IMR-90 (cell line): ENCODE results near the gene PEX14. TPM values are rescaled to one million over a fixed set of nuclear protein-coding genes. Genes with fewer than 3 reads are reported as not detected.

Experiments
- ATAC-seq: fragments of 200-7000 bp; cut with Tn5 transposase; 2 replicates; pipeline ENCODE4 v1.9.1; 2020; ENCODE audit warnings: low read depth, mild to moderate bottlenecking, moderate library complexity
- BruUV-seq: library from RNA; stranded (reverse); fragments of 400-500 nt; replicated peaks from 2 replicates; lab custom pipeline; 2021; lab: Mats Ljungman, UMichigan
- CTCF ChIA-PET: fragments of 300-600 bp; formaldehyde crosslinking; extraction: SDS; loops from one replicate; lab custom pipeline; 2021; ENCODE audit warnings: antibody characterized with exemption; lab: Yijun Ruan, JAX
- POLR2A ChIA-PET: fragments of 300-600 bp; sonication (Branson Sonifier 250); formaldehyde crosslinking; loops from one replicate; lab custom pipeline; 2022; ENCODE audit warnings: antibody characterized with exemption; ENCODE audit not compliant: unreplicated experiment; lab: Charles Lee
- DNase-seq: peaks from one replicate; pipeline ENCODE4 v3.0.0; 2013
- H2AFZ ChIP-seq: replicated peaks from 2 replicates; pipeline ENCODE3; 2013; ENCODE audit warnings: low read length, mild to moderate bottlenecking; ENCODE audit not compliant: poor library complexity
- H2AK5ac ChIP-seq: 2 replicates; pipeline ENCODE4 v1.6.1; 2013; ENCODE audit warnings: low read depth, low read length, inconsistent platforms
- H2AK9ac ChIP-seq: replicated peaks from 2 replicates; pipeline ENCODE3; 2013; ENCODE audit warnings: mild to moderate bottlenecking, low read depth, low read length, moderate library complexity; ENCODE audit not compliant: poor library complexity
- H2BK120ac ChIP-seq: 2 replicates; pipeline ENCODE4 v1.6.1; 2013; ENCODE audit warnings: low read depth, low read length, inconsistent platforms
- H2BK15ac ChIP-seq: 3 replicates; pipeline ENCODE4 v1.6.1; 2013; ENCODE audit warnings: low read depth, low read length, inconsistent platforms
- H2BK20ac ChIP-seq: 2 replicates; pipeline ENCODE4 v1.6.1; 2013; ENCODE audit warnings: low read depth, mild to moderate bottlenecking, inconsistent platforms, low read length, moderate library complexity
- H2BK5ac ChIP-seq: 2 replicates; pipeline ENCODE4 v1.6.1; 2013; ENCODE audit warnings: mild to moderate bottlenecking, low read depth, low read length, inconsistent platforms; ENCODE audit not compliant: poor library complexity, severe bottlenecking
- H3K14ac ChIP-seq: replicated peaks from 2 replicates; pipeline ENCODE4 v1.6.1; 2013; ENCODE audit warnings: low read depth, low read length, inconsistent platforms
- H3K18ac ChIP-seq: 2 replicates; pipeline ENCODE4 v1.6.1; 2013; ENCODE audit warnings: low read depth, low read length, control low read depth
- H3K23ac ChIP-seq: 2 replicates; pipeline ENCODE4 v1.6.1; 2013; ENCODE audit warnings: low read depth, low read length, inconsistent platforms
- H3K27ac ChIP-seq: 2 replicates; pipeline ENCODE4 v1.5.1; 2013; ENCODE audit warnings: mild to moderate bottlenecking, control low read depth, low read length; ENCODE audit not compliant: insufficient read depth
- H3K27me3 ChIP-seq: 2 replicates; pipeline ENCODE4 v1.6.1; 2013; ENCODE audit warnings: low read length; ENCODE audit not compliant: control insufficient read depth, insufficient read depth
- H3K36me3 ChIP-seq: 2 replicates; pipeline ENCODE4 v1.6.1; 2013; ENCODE audit warnings: low read length, mixed read lengths; ENCODE audit not compliant: control insufficient read depth, insufficient read depth
- H3K4ac ChIP-seq: 2 replicates; pipeline ENCODE4 v1.6.1; 2013; ENCODE audit warnings: low read depth, low read length, inconsistent platforms
- H3K4me1 ChIP-seq: 2 replicates; pipeline ENCODE4 v1.6.1; 2013; ENCODE audit warnings: low read length, mixed read lengths; ENCODE audit not compliant: control insufficient read depth, insufficient read depth
- H3K4me2 ChIP-seq: 2 replicates; pipeline ENCODE4 v1.6.1; 2013; ENCODE audit warnings: low read depth, mild to moderate bottlenecking, control low read depth, low read length, moderate library complexity
- H3K4me3 ChIP-seq: 2 replicates; pipeline ENCODE4 v1.5.1; 2013; ENCODE audit warnings: low read depth, mild to moderate bottlenecking, control low read depth, low read length, moderate library complexity; ENCODE audit not compliant: insufficient read depth
- H3K56ac ChIP-seq: 2 replicates; pipeline ENCODE4 v1.6.1; 2013; ENCODE audit warnings: low read length, inconsistent platforms; ENCODE audit not compliant: insufficient read depth; ENCODE audit errors: extremely low read depth
- H3K79me1 ChIP-seq, 2 experiments: 2 replicates each; pipeline ENCODE4 v1.6.1; 2013; ENCODE audit warnings: low read length in 2 of 2, inconsistent platforms in 1 of 2, low read depth in 1 of 2
- H3K9ac ChIP-seq: 2 replicates; pipeline ENCODE4 v1.6.1; 2013; ENCODE audit warnings: low read depth, low read length, control low read depth
- H3K9me1 ChIP-seq: 2 replicates; pipeline ENCODE4 v1.6.1; 2013; ENCODE audit warnings: low read length, inconsistent platforms; ENCODE audit not compliant: insufficient read depth
- H3K9me3 ChIP-seq: 2 replicates; pipeline ENCODE4 v1.6.1; 2013; ENCODE audit warnings: low read length; ENCODE audit not compliant: control insufficient read depth, insufficient read depth
- H4K20me1 ChIP-seq: 2 replicates; pipeline ENCODE4 v1.6.1; 2013; ENCODE audit warnings: low read length, inconsistent platforms; ENCODE audit not compliant: insufficient read depth
- H4K5ac ChIP-seq: 2 replicates; pipeline ENCODE4 v1.6.1; 2013; ENCODE audit warnings: mild to moderate bottlenecking, low read depth, low read length, control low read depth
- H4K8ac ChIP-seq, 2 experiments: 2 replicates each; pipeline ENCODE4 v1.6.1; 2013; ENCODE audit warnings: low read depth in 2 of 2, low read length in 2 of 2, control low read depth in 1 of 2, inconsistent platforms in 1 of 2
- H4K91ac ChIP-seq: 2 replicates; pipeline ENCODE4 v1.6.1; 2013; ENCODE audit warnings: low read depth, low read length, inconsistent platforms; ENCODE audit not compliant: insufficient read depth
- BHLHE40 ChIP-seq: fragments of 150-350 bp; IDR thresholded peaks from 2 replicates; pipeline ENCODE4 v1.6.1; 2016; ENCODE audit warnings: mild to moderate bottlenecking, low read depth, low read length
- CEBPB ChIP-seq: IDR thresholded peaks from 2 replicates; pipeline ENCODE4 v1.6.1; 2012; ENCODE audit warnings: low read depth, low read length, improper control_type of control experiment
- CHD1 ChIP-seq: IDR thresholded peaks from 2 replicates; pipeline ENCODE4 v1.6.1; 2012; ENCODE audit warnings: low read depth, low read length, improper control_type of control experiment
- CTCF ChIP-seq: conservative IDR thresholded peaks from 2 replicates; pipeline ENCODE4 v1.5.1; 2012; ENCODE audit warnings: mild to moderate bottlenecking, low read depth, low read length, improper control_type of control experiment
- FOS ChIP-seq: fragments of 150-350 bp; IDR thresholded peaks from 2 replicates; pipeline ENCODE4 v1.6.1; 2016; ENCODE audit warnings: low read depth, low read length
- MAFK ChIP-seq: IDR thresholded peaks from 2 replicates; pipeline ENCODE4 v1.6.1; 2012; ENCODE audit warnings: low read depth, low read length, improper control_type of control experiment
- MAZ ChIP-seq: IDR thresholded peaks from 2 replicates; pipeline ENCODE4 v1.6.1; 2012; ENCODE audit warnings: low read depth, mild to moderate bottlenecking, low read length, improper control_type of control experiment, moderate library complexity, borderline replicate concordance
- MXI1 ChIP-seq: IDR thresholded peaks from 2 replicates; pipeline ENCODE4 v1.6.1; 2012; ENCODE audit warnings: low read depth, mild to moderate bottlenecking, low read length, moderate library complexity, borderline replicate concordance
- NFE2L2 ChIP-seq: fragments of 150-350 bp; IDR thresholded peaks from 2 replicates; pipeline ENCODE4 v1.6.1; 2016; ENCODE audit warnings: low read depth, mild to moderate bottlenecking, low read length
- POLR2A ChIP-seq: IDR thresholded peaks from 2 replicates; pipeline ENCODE4 v1.6.1; 2012; ENCODE audit warnings: mild to moderate bottlenecking, low read depth, low read length
- RAD21 ChIP-seq: IDR thresholded peaks from 2 replicates; pipeline ENCODE4 v1.6.1; 2012; ENCODE audit warnings: low read length, improper control_type of control experiment
- RCOR1 ChIP-seq: IDR thresholded peaks from 2 replicates; pipeline ENCODE4 v1.6.1; 2012; ENCODE audit warnings: mild to moderate bottlenecking, low read length, improper control_type of control experiment; ENCODE audit not compliant: insufficient replicate concordance
- RFX5 ChIP-seq: IDR thresholded peaks from 2 replicates; pipeline ENCODE4 v1.8.0; 2012; ENCODE audit warnings: low read depth, mild to moderate bottlenecking, low read length, moderate library complexity
- SMC3 ChIP-seq: fragments of 150-350 bp; IDR thresholded peaks from 2 replicates; pipeline ENCODE4 v1.6.1; 2016; ENCODE audit warnings: low read depth, mild to moderate bottlenecking, antibody characterized with exemption, low read length, moderate library complexity
- USF2 ChIP-seq: fragments of 150-350 bp; IDR thresholded peaks from 2 replicates; pipeline ENCODE4 v1.6.1; 2017; ENCODE audit warnings: mild to moderate bottlenecking, antibody characterized with exemption, low read length, low read depth
- WGBS, 2 experiments: methylation state at CpG; one replicate each; pipeline versions ENCODE4 v1.1.5 to v1.1.7; 2013; ENCODE audit warnings: missing lambda C conversion rate in 2 of 2; ENCODE audit not compliant: insufficient read length in 1 of 2; ENCODE audit errors: extremely low coverage in 2 of 2; 5-methylcytosine and 5-hydroxymethylcytosine counted together
- dilution Hi-C: fragments of 300-500 bp; cut with HindIII; formaldehyde crosslinking; loops from one replicate; pipeline ENCODE4 v1.14.3; 2018; ENCODE audit warnings: low sequenced_read_pairs; ENCODE audit not compliant: unreplicated experiment
- in situ Hi-C: fragments of 300-500 bp; cut with MboI; formaldehyde crosslinking; loops from 3 replicates; pipeline ENCODE4 v1.14.3; 2019; ENCODE audit warnings: low sequenced_read_pairs, inconsistent platforms, mixed read lengths
- intact Hi-C: fragments of 100-400 bp; cut with micrococcal nuclease; formaldehyde crosslinking; loops from 2 replicates; pipeline ENCODE4 v1.10.0; 2022
- polyA plus RNA-seq, 3 experiments: library from polyadenylated mRNA; depleted of rRNA; stranded (reverse); fragments of >200 nt; gene quantifications; 2 replicates each; pipeline ENCODE4 v1.2.3, GENCODE V29; 2012; ENCODE audit warnings: low replicate concordance in 1 of 3
- total RNA-seq: library from RNA; depleted of rRNA; stranded (reverse); fragments of >200 nt; gene quantifications from 2 replicates; pipeline ENCODE4 v1.2.3, GENCODE V29; 2012
- TF ChIP-seq, protein P1 (sequence below): fragments of 150-350 bp; IDR thresholded peaks from 2 replicates; pipeline ENCODE4 v1.6.1; 2016; ENCODE audit warnings: low read depth, mild to moderate bottlenecking, low read length, moderate library complexity, borderline replicate concordance

PEX14 gene
- total and polyA plus RNA-seq, 2 of the 4 experiments (the other 2 are of a cell fraction), result 9.5 to 22.5 TPM

DNA sequence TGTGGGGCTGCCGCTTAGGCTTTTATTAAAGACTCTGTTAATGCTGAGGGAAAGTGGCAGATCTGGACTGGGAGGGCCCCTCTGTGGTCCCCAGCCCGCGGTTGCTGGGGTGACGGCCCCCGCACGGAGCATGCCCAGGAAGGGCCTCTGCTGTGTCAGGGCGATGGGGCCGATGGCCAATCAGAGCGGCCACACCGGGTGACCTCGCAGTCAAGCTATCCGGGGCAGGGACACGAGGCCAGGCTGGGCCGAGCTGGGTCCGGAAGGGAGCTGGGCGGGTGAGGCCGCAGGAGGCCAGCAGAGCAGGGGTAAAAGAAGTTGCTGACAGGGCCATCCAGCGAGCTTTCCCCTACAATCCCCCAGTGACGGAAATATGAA lies 176.6 kb downstream of the PEX14 start:
- H3K79me1 ChIP-seq, result no peaks in the 10 kb centered on the region
- no peak overlapping the region for H2BK20ac ChIP-seq
- no peaks in the 10 kb centered on the region; the same call in 1 of the 2 replicates for H3K27me3 ChIP-seq
- 40% methylated on average over 5 of the region's 19 CpGs; no CpG with 5 or more reads in 1 of the 2 experiments for WGBS, 2 experiments
- H2BK15ac ChIP-seq, result no peak overlapping the region
- H3K4me2 ChIP-seq, result no peak overlapping the region
- no peaks in the 10 kb centered on the region for H3K36me3 ChIP-seq
- no peak overlapping the region for H2AK5ac ChIP-seq
- BruUV-seq, result no TSS peak
- no peak overlapping the region for H4K8ac ChIP-seq
- intact Hi-C loops (no loop called here), in situ Hi-C loops (no loop called here), dilution Hi-C loops (no loop called here)
- peak overlapping the region; percentile 31 for H2AK9ac ChIP-seq
- ChIA-PET CTCF (no interaction called here), POLR2A (no interaction called here)
- no peak overlapping the region for H4K5ac ChIP-seq
- H3K9me1 ChIP-seq, result no peaks in the 10 kb centered on the region
- no peak overlapping the region for H3K4ac ChIP-seq
- H3K9ac ChIP-seq, result no peak overlapping the region
- no peak overlapping the region for H3K27ac ChIP-seq
- no peak overlapping the region for H3K23ac ChIP-seq
- no peak overlapping the region for H3K14ac ChIP-seq
- no peak overlapping the region for H3K18ac ChIP-seq
- no peak overlapping the region for H2BK120ac ChIP-seq
- H2BK5ac ChIP-seq, result no peak overlapping the region
- no peak overlapping the region for H3K56ac ChIP-seq
- peak overlapping the region; percentile 49 for H2AFZ ChIP-seq
- H3K4me1 ChIP-seq, result no peaks in the 10 kb centered on the region
- no peak overlapping the region for H3K4me3 ChIP-seq
- ATAC-seq (no peak; the same call in 1 of the 2 replicates), DNase-seq (peak; percentile 31)
- H4K20me1 ChIP-seq, result no peaks in the 10 kb centered on the region
- TF ChIP-seq SMC3 (no peak), USF2 (no peak), MXI1 (no peak), FOS (no peak), CTCF (no peak), CEBPB (no peak), NFE2L2 (no peak), BHLHE40 (no peak), RFX5 (no peak), CHD1 (no peak), RCOR1 (no peak), RAD21 (no peak), MAZ (no peak), MAFK (no peak), POLR2A (no peak)
- TF ChIP-seq, protein P1, sequence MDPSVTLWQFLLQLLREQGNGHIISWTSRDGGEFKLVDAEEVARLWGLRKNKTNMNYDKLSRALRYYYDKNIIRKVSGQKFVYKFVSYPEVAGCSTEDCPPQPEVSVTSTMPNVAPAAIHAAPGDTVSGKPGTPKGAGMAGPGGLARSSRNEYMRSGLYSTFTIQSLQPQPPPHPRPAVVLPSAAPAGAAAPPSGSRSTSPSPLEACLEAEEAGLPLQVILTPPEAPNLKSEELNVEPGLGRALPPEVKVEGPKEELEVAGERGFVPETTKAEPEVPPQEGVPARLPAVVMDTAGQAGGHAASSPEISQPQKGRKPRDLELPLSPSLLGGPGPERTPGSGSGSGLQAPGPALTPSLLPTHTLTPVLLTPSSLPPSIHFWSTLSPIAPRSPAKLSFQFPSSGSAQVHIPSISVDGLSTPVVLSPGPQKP, result no peak
- H4K91ac ChIP-seq, result no peak overlapping the region
- H3K9me3 ChIP-seq, result no peaks in the 10 kb centered on the region
